Pancreas (tissue), 10 donors: ENCODE measurements around the gene ANK2. TPM values are rescaled to one million over a fixed set of nuclear protein-coding genes. Genes with fewer than 3 reads are reported as not detected.

Experiments
- ATAC-seq, 4 donors: fragments of 200-7000 bp; cut with Tn5 transposase; one replicate each; pipeline versions ENCODE4 v1.8.0 to v1.9.1; 2020; ENCODE audit warnings: mild to moderate bottlenecking in 4 of 4, moderate library complexity in 4 of 4
- DNase-seq, 6 donors: peaks; one replicate each; pipeline ENCODE4 v3.0.0-alpha.2; 2020
- FAIRE-seq: peaks from 2 replicates; lab custom pipeline; 2012; peaks lifted over from hg19 to GRCh38; lab: Jason Lieb, UNC
- H3K27ac ChIP-seq, 4 donors: fragments of 200-600 bp; sonication (generic); 1 replicate in 3 of 4; 2 replicates in 1 of 4; pipeline versions ENCODE4 v1.5.0 to v1.8.0; 2020
- H3K27me3 ChIP-seq, 4 donors: fragments of 200-600 bp; one replicate each; pipeline ENCODE4 v1.8.0; 2021
- H3K36me3 ChIP-seq, 3 donors: fragments of 200-600 bp; sonication (generic) in 1 of 3; one replicate each; pipeline versions ENCODE4 v1.5.0 to v1.8.0; 2020 to 2021
- H3K4me1 ChIP-seq, 3 donors: fragments of 200-600 bp; one replicate each; pipeline ENCODE4 v1.8.0; 2021
- H3K4me3 ChIP-seq, 4 donors: fragments of 200-600 bp; sonication (generic) in 2 of 4; one replicate each; pipeline versions ENCODE4 v1.5.0 to v1.8.0; 2020 to 2021
- H3K9me3 ChIP-seq, 4 donors: fragments of 200-600 bp; one replicate each; pipeline ENCODE4 v1.8.0; 2021
- WGBS, 2 donors: extraction: QIAGEN DNeasy Blood & Tissue Kit; methylation state at CpG; one replicate each; pipeline ENCODE4 v1.1.7; 2013; 5-methylcytosine and 5-hydroxymethylcytosine counted together
- intact Hi-C, 3 donors: fragments of 100-400 bp; cut with DNase I; formaldehyde crosslinking; loops; one replicate each; pipeline versions ENCODE4 v1.11.1 to v1.14.2; 2022
- polyA plus RNA-seq, 2 donors: library from polyadenylated mRNA; stranded (reverse); fragments of 200-250 nt; gene quantifications; one replicate each; pipeline ENCODE4 v1.2.3, GENCODE V29; 2013
- total RNA-seq, 6 donors: library from RNA; stranded (reverse); fragmentation: NEBNext Ultra II Directional in 4 of 6; extraction: Animal tissue kit (Norgen Biotek cat#: 25700) in 4 of 6; gene quantifications; one replicate each; pipeline versions ENCODE4 v1.2.1 to v1.2.4, GENCODE V29; 2021 to 2023
- TF ChIP-seq, protein P1 (sequence below), 4 donors: fragments of 200-600 bp; sonication (generic) in 3 of 4; IDR thresholded peaks; one replicate each; pipeline versions ENCODE4 v1.5.0 to v1.8.0; 2021; ENCODE audit warnings: antibody characterized with exemption in 4 of 4
- donor health status: healthy with polysubstance abuse.
- donor health status: DM: no; HTN: no; CAD: no; lungs with moderate emphysema.
- donor health status: DM: no; HTN: no; CAD: no.
- donor health status: control.
- donor health status: control.
- donor health status: Bipolar disorder and iron deficiency.
- donor health status: DM: yes; HTN: yes; CAD: no.
- donor health status: DM: no; HTN: no; CAD: no.
- donor health status: DM: no; HTN: no; CAD: no.
- donor health status: DM: yes; HTN: yes; CAD: no.

The ANK2 gene
- total and polyA plus RNA-seq, 8 donors: 1.0 to 4.2 (median 2.7) TPM

DNA sequence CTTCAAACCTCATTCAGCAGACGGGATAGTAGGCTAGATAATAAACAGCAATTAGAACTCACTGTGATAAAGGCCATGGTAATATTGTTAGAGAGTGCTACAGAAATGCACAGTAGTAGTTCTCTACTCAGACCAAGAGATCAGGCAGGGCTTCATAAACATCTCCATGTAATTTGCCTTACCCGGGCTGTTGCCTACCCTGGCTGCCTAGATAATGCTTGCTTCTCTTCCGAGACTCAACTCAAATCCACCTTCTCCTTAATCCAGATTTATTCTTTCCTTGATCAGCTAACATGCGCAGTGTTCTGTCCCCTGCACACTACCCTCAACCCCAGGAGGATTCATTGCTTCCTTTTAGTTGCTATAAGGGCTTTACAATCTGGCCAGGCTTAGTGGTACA lies 21.8 kb downstream of the ANK2 start:
- no peaks in the 10 kb centered on the region for H3K36me3 ChIP-seq
- H3K27me3 ChIP-seq: no peaks in the 10 kb centered on the region
- no peaks in the 10 kb centered on the region for H3K9me3 ChIP-seq
- no peak overlapping the region for H3K27ac ChIP-seq
- TF ChIP-seq, protein P1, sequence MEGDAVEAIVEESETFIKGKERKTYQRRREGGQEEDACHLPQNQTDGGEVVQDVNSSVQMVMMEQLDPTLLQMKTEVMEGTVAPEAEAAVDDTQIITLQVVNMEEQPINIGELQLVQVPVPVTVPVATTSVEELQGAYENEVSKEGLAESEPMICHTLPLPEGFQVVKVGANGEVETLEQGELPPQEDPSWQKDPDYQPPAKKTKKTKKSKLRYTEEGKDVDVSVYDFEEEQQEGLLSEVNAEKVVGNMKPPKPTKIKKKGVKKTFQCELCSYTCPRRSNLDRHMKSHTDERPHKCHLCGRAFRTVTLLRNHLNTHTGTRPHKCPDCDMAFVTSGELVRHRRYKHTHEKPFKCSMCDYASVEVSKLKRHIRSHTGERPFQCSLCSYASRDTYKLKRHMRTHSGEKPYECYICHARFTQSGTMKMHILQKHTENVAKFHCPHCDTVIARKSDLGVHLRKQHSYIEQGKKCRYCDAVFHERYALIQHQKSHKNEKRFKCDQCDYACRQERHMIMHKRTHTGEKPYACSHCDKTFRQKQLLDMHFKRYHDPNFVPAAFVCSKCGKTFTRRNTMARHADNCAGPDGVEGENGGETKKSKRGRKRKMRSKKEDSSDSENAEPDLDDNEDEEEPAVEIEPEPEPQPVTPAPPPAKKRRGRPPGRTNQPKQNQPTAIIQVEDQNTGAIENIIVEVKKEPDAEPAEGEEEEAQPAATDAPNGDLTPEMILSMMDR (IDR thresholded peaks at IDR 0.05): no peak
- ATAC-seq (no peak), FAIRE-seq (no peak), DNase-seq (no peak)
- intact Hi-C loops: no loop called here
- 80 to 81% methylated on average over 4 of the region's 4 CpGs for WGBS, 2 donors
- no peak overlapping the region for H3K4me3 ChIP-seq
- no peaks in the 10 kb centered on the region for H3K4me1 ChIP-seq

DNA sequence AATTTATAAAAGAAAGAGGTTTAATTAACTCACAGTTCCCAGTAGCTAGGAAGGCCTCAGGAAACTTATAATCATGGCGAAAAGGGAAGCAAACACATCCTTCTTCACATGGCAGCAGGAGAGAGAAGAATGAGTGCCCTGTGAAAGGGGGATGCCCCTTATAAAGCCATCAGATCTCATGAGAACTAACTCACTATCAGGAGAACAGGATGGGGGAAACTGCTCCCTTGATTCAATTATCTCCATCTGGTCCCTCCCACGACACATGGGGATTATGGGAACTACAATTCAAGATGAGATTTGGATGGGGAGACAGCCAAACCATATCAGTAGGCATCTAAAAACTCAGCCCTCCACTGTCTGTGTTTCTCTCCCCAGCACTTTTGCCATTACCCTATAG lies 22.4 kb downstream of the ANK2 start:
- DNase-seq: no peak
- no peak overlapping the region for H3K27ac ChIP-seq
- TF ChIP-seq, protein P1 (IDR thresholded peaks at IDR 0.05): no peak
- ATAC-seq: no peak
- H3K27me3 ChIP-seq: no peaks in the 10 kb centered on the region
- H3K9me3 ChIP-seq: no peaks in the 10 kb centered on the region
- H3K4me1 ChIP-seq: no peaks in the 10 kb centered on the region
- intact Hi-C loops: no loop called here
- no peak overlapping the region for H3K4me3 ChIP-seq
- no peak for FAIRE-seq
- no peaks in the 10 kb centered on the region for H3K36me3 ChIP-seq
- WGBS, 2 donors: 69 to 78% methylated on average over 2 of the region's 2 CpGs

DNA sequence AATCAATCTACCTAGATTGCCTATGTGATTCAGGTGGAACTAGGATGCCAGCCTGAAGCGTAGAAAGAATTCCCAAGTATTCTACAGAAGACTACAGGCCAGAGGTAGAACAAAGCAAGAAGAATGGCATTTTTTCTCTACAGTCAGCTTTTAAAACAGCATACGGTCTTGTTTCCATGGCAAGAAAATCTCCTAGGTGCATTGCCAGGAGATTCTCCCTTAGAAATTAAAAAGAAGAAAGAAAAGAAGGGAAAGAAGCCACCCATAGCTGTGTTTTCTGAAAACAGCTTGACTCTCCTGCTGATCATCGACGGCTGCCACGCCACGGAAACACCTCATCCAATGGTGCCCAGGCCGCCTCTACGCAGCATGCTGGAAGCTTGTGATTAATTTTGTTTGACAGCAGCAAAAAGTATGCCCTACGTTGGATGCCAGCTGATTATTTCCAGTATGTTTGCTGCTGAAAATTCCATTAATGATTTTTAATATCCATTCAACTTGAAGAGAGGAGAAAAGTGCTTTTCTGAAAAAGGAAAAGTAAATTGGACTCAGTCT lies 24.1 kb downstream of the ANK2 start:
- Histone ChIP-seq H3K36me3 (no peaks in the 10 kb centered on the region), H3K27me3 (no peaks in the 10 kb centered on the region), H3K4me3 (no peak overlapping the region), H3K27ac (no peak overlapping the region), H3K4me1 (no peaks in the 10 kb centered on the region), H3K9me3 (no peaks in the 10 kb centered on the region)
- TF ChIP-seq, protein P1 (IDR thresholded peaks at IDR 0.05): no peak
- FAIRE-seq (no peak), ATAC-seq (no peak), DNase-seq (no peak)
- intact Hi-C loops: no loop called here
- 71 to 79% methylated on average over 9 of the region's 9 CpGs for WGBS, 2 donors

DNA sequence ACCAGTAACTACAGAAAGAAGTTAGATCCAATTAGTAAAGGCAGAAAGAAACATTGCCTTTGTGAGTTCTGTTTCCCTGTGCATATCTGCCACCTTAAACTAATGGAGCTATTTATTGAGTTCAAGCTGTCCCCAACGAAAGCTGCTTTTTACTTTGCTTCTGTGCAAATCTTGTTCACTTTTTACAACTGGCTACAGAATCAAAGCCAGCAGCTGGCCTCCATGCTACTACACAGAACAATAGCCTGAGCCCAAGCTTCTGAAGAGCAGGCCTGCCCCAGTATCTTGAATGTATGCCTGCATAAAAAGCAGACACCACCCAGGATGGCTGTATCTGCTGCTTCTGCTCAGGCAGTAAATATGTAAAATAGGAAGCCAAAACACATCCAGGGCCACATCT lies 28.1 kb downstream of the ANK2 start:
- intact Hi-C loops: no loop called here
- Histone ChIP-seq H3K9me3 (no peaks in the 10 kb centered on the region), H3K27ac (no peak overlapping the region), H3K36me3 (no peaks in the 10 kb centered on the region), H3K4me3 (no peak overlapping the region), H3K27me3 (no peaks in the 10 kb centered on the region), H3K4me1 (no peaks in the 10 kb centered on the region)
- 28 to 35% methylated on average over 1 of the region's 1 CpG for WGBS, 2 donors
- ATAC-seq (no peak), DNase-seq (no peak), FAIRE-seq (no peak)
- TF ChIP-seq, protein P1 (IDR thresholded peaks at IDR 0.05): no peak

DNA sequence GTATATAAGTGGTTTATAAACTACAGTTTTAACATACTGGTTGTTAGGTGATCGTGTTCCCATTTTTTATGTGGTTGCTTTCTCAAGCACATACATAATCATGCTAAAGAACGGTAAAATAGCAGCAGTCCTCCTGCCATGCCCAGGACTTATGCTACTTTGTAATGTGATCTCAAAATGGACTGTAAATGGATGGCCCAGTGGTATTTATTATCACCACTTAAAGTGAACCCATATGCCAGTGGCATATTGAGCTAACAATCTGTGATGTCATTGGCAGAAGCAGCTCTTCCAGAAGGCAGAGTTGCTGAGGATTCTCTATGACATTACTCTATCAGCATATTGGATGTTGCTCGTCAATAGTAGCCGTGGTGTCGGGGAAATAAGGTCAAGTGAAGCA lies 28.6 kb downstream of the ANK2 start:
- Histone ChIP-seq H3K36me3 (no peaks in the 10 kb centered on the region), H3K27ac (no peak overlapping the region), H3K4me1 (no peaks in the 10 kb centered on the region), H3K9me3 (no peaks in the 10 kb centered on the region), H3K4me3 (no peak overlapping the region), H3K27me3 (no peaks in the 10 kb centered on the region)
- DNase-seq: no peak
- 84 to 89% methylated on average over 5 of the region's 5 CpGs for WGBS, 2 donors
- FAIRE-seq: no peak
- ATAC-seq: no peak
- intact Hi-C loops: no loop called here
- TF ChIP-seq, protein P1 (IDR thresholded peaks at IDR 0.05): no peak
